AG04449 (cell line): ENCODE measurements around the gene APEH.

Source experiments
- CTCF ChIA-PET: fragments of 350-600 bp; formaldehyde crosslinking; extraction: SDS; loops from one replicate; lab custom pipeline; 2021; ENCODE audit warnings: antibody characterized with exemption; lab: Yijun Ruan, JAX
- POLR2A ChIA-PET: fragments of 400-600, 350-600 bp; formaldehyde crosslinking; extraction: SDS; loops from one replicate; lab custom pipeline; 2020; ENCODE audit warnings: antibody characterized with exemption, inconsistent platforms; lab: Yijun Ruan, JAX
- DNase-seq: peaks from one replicate; pipeline ENCODE4 v3.0.0-alpha.2; 2010; ENCODE audit warnings: low read depth, low spot score
- H3K4me3 ChIP-seq: 2 replicates; pipeline ENCODE4 v1.5.1; 2011; ENCODE audit warnings: low read depth, mild to moderate bottlenecking, control low read depth, low read length
- TF ChIP-seq, protein P1 (sequence below): IDR thresholded peaks from one replicate; pipeline ENCODE4 v1.5.1; 2011; ENCODE audit warnings: mild to moderate bottlenecking, moderate library complexity, low read length, control low read depth, inconsistent platforms; ENCODE audit not compliant: insufficient read depth; ENCODE audit errors: missing control alignments

Gene APEH

DNA sequence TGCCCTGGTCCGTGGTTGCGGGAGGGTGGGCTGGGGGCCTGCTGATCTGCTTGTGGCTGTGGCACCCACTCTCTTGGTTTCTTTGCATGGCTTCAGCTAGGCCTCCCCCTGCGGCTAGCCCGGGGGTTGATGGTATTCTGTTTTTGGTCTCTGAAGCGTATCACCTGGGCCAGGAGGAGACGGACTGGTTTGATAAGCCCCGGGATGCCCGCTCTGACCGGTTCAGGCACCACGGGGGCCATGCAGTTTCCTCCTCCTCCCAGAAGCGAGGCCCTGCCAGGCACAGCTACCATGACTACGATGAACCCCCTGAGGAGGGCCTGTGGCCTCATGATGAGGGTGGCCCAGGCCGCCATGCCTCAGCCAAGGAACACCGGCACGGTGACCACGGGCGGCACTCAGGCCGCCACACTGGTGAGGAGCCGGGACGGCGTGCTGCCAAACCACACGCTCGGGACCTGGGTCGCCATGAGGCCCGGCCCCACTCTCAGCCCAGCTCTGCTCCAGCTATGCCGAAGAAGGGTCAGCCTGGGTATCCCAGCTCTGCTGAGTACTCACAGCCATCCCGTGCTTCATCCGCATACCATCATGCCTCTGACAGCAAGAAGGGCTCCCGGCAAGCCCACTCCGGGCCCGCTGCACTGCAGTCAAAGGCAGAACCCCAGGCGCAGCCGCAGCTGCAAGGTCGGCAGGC lies 11.3 kb upstream of the APEH start:
- POLR2A ChIA-PET = no interaction called here
- H3K4me3 ChIP-seq = no peak overlapping the region
- no peak for DNase-seq
- TF ChIP-seq, protein P1, sequence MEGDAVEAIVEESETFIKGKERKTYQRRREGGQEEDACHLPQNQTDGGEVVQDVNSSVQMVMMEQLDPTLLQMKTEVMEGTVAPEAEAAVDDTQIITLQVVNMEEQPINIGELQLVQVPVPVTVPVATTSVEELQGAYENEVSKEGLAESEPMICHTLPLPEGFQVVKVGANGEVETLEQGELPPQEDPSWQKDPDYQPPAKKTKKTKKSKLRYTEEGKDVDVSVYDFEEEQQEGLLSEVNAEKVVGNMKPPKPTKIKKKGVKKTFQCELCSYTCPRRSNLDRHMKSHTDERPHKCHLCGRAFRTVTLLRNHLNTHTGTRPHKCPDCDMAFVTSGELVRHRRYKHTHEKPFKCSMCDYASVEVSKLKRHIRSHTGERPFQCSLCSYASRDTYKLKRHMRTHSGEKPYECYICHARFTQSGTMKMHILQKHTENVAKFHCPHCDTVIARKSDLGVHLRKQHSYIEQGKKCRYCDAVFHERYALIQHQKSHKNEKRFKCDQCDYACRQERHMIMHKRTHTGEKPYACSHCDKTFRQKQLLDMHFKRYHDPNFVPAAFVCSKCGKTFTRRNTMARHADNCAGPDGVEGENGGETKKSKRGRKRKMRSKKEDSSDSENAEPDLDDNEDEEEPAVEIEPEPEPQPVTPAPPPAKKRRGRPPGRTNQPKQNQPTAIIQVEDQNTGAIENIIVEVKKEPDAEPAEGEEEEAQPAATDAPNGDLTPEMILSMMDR = no peak
- CTCF ChIA-PET = interaction anchor here (1.7 to 5.3 kb wide), 2 partner anchors 10 to 123 kb away, joined by 5 to 54 read pairs; no protein-coding TSS in a partner anchor

DNA sequence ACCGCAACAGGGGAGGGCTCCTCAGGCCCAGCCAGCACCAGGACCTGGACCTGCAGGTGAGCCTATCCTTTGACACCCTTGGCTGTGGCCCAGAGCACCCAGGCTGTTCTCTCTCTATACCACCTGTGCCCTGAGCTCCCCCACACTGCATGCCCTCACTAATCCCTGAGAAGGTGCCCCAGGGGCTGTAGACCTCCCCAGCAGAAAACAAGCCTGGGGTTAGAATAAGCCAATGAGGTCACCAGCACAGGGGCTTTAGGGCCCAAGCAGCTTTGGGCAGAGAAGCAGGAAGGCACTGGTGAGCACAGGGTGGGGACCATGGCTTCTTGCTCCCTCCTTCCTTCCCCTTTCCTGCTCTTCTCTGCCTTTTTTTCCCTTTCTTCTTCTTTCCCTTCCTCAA lies 10.3 kb upstream of the APEH start:
- DNase-seq = no peak
- TF ChIP-seq, protein P1 = no peak
- POLR2A ChIA-PET = no interaction called here
- CTCF ChIA-PET = interaction anchor here (1.7 to 5.3 kb wide), 2 partner anchors 9 to 124 kb away, joined by 5 to 54 read pairs; no protein-coding TSS in a partner anchor
- no peak overlapping the region for H3K4me3 ChIP-seq

DNA sequence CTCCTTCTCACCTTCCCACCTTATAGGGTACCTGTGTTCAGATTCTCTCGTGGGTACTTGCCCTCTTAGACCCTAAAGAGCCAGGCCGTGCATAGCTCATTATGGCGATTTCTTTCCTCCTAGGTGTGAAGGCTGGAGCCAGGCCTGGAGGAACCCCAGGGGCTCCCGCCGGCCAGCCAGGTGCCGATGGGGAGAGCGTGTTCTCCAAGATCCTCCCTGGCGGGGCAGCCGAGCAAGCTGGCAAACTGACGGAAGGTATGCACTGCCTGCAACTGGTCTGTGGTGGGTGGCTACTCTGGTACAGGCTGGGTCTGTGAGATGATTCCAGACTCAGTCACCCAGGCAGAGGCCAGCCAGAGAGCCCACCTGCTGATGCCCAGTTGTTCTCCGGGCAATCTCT lies 9.9 kb upstream of the APEH start:
- no peak overlapping the region for H3K4me3 ChIP-seq
- ChIA-PET CTCF (interaction anchor here (1.7 to 5.3 kb wide), 2 partner anchors 8 to 125 kb away, joined by 5 to 54 read pairs; no protein-coding TSS in a partner anchor), POLR2A (no interaction called here)
- TF ChIP-seq, protein P1 = no peak
- no peak for DNase-seq

DNA sequence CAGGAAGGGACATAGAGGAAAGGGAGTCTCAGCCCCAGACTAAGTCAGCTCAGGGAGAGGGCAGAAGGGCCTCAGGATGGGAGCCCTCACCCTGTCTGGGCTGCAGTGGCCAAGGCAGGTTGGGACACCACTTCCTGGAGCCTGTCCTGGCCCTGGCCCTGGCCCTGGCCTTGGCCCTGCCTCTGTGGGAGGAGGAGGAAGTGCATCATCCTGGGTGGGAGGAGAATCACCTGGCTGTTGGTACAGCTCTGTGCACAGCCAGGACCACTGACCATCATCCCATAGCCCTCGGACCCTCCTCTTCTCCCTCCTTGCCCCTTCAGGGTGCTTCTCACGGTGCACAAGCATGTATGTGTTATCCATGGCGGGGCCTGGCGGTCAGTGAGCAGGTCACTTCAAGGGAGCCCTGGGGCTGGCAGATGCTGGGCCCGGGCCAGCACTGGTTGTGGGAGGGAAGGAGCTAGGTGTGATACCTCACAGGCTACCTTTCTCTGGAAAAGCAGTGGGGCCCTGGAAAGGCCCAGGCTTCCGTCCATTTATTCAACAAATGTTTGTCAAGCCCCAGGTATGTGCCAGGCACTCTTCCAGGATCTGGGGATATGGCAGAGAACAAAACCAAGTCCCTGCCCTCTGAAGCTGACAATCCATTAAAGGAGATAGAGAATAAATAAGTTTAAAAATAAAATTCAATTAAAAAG lies 8.2 kb upstream of the APEH start:
- DNase-seq = no peak
- POLR2A ChIA-PET = interaction anchor here (0.7 to 1.4 kb wide), 2 partner anchors 41 to 126 kb away, joined by 3 to 5 read pairs; no protein-coding TSS in a partner anchor
- no peak overlapping the region for H3K4me3 ChIP-seq
- CTCF ChIA-PET = interaction anchor here (0.7 to 5.3 kb wide), 6 partner anchors 20 to 132 kb away, joined by 3 to 54 read pairs (median 3); no protein-coding TSS in a partner anchor
- TF ChIP-seq, protein P1 = no peak

DNA sequence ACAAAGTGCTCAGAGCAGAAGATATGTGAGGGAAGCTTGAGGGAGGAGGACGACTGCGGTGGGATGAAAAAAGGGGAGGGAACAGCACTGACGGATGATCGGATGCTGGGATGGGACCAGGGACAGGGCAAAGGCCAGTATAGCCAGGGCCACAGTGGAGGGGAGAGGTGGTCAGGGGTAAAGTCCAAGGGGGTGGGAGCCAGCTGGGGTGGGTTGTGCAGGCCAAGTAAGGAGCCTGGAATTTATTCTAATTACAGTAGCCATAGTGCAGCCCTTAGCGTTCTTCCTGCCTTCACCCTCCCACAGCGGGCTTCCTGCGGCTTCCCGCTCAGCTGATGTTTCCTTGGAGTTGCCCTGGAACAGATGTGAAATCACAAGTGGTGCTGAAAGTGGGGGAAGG lies 7.6 kb upstream of the APEH start:
- CTCF ChIA-PET = interaction anchor here (0.7 to 5.3 kb wide), 6 partner anchors 21 to 133 kb away, joined by 3 to 54 read pairs (median 3); no protein-coding TSS in a partner anchor
- POLR2A ChIA-PET = interaction anchor here (0.7 to 1.4 kb wide), 3 partner anchors 42 to 263 kb away, joined by 3 to 5 read pairs (median 3); no protein-coding TSS in a partner anchor
- TF ChIP-seq, protein P1 = no peak
- no peak overlapping the region for H3K4me3 ChIP-seq
- DNase-seq = no peak
